HG03354 (cell line): ENCODE data around the gene ZNF618.
"Not testable (repeated sequence)": the region's sequence is repeated elsewhere in the genome, so short reads cannot be mapped to it uniquely, and the experiment has no call there.

ENCODE experiments used
- ATAC-seq: cut with Tn5 transposase; IDR thresholded peaks from one replicate; pipeline ENCODE4 v1.9.1; 2021; ENCODE audit warnings: mild to moderate bottlenecking; ENCODE audit not compliant: unreplicated experiment, poor library complexity, severe bottlenecking

Gene ZNF618

DNA sequence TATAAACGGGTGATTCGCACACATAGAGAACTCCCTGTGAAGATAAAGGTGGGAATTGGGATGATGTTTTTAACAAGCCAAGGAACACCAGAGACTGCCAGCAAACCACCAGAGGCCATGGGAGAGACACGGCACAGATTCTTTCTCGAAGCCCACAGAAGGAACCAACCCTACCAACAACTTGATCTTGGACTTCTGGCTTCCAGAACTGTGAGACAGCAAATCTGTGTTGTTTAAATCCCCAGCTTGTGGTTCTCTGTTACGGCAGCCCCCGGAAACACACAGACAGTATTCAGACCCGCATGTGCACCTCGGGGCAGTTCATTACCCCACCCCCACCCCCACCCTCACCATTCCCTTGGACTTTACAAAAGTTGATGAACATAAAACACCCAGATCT lies 189.2 kb downstream of the ZNF618 start:
- no peak for ATAC-seq

DNA sequence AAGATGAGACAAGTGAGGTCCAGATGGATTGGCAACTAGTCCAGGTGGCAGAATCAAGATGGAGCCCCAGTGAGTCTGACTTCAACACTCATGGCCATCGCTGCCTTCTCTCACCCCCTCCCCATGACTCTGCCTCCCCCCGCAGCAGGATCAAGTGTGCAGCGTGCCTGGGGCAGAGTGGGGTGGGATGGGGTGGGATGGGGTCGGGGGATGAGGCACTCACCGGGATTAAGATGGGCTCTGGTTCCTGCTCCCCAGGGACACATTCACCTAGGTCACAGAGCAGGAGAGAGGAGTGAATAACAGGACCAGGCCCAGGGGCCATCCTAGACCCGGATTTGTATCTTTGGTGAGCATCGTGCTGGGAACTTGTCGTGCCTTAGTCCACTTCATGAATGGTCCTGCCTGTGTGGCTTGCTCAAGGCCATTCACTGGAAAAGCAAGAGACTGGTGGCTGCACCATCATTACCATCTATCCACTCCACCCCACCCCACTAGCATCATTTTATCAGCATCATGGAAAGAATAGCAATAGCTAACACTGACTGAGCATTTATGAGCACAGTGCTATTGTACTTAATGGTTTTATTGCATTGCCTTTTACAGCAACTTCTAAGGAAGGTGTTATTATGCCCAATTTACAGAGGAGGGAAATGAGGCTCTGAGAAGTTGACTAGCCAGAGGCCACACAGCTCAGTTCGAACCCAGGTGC lies 193.5 kb downstream of the ZNF618 start:
- no peak for ATAC-seq

DNA sequence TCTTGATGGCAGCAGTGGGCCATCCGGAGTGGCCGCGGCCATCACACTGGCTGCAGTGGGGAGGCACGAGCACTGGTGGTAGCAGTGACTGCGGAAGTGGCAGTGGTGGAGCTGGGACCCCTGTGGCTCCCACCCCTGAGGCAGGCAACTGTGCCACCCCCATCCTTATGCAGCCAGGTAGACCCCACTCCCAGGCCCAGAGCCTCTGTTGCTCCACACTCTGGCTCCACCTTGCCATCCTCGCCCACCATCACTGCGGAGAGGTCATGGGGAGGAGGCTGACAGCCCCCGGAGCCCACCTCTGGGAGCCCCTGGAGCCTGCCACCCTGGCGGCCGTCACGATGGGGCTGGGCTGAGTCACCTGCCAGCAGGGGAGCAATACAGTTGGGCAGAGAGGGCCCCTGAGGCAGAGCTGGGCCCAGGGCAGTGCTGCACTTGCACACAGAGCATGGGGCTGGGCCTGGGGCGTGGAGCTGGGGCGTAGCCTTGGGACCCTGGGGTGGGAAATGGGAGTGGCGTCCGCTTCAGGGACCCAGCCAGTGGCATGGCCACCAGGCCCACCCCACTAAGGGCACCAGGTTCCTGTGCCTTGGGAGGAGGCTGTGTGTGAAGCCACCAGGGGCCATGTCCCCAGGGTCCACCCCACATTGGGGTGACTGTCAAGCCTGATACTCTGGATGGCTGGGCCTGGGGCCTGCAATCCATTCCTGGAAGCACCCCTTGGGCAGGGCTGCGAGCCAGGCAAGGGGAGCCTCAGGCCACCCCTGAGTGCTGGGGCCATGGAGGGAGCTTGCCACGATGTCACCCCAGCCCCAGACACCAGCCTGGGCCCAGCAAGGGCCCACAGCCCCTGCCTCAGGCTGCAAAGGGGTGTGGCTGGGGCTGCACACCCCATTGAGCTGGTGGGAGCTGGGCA lies 194.3 kb downstream of the ZNF618 start:
- ATAC-seq = no peak

DNA sequence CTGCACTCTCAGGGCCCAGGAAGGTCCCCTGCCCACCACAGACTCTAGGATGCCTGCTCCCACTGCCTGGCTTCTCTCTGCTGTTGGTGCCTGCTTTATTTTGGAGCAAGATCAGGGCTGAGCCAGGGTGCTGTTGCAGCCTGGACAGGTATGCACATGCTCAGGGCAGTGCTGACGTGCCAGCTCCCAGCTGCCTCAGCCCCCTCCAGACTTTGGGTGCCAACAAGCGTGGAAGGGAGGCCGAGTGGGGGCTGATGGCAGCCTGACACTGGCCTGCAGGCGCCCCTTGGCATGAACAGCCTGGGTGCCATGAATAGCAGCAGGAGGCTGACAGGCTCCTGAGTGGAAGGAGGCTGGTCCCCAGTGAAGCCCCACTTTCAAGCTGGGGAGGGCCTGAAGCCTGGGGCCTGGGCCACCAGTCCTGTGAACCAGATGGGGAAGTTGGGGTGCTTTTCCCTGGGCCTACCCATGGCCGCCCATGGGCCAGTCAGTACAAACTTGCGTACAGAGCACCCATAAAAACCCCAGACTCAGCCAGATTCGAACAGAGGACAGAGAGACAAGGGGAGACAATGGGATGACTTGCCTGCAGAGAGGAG lies 195.2 kb downstream of the ZNF618 start:
- no peak for ATAC-seq

DNA sequence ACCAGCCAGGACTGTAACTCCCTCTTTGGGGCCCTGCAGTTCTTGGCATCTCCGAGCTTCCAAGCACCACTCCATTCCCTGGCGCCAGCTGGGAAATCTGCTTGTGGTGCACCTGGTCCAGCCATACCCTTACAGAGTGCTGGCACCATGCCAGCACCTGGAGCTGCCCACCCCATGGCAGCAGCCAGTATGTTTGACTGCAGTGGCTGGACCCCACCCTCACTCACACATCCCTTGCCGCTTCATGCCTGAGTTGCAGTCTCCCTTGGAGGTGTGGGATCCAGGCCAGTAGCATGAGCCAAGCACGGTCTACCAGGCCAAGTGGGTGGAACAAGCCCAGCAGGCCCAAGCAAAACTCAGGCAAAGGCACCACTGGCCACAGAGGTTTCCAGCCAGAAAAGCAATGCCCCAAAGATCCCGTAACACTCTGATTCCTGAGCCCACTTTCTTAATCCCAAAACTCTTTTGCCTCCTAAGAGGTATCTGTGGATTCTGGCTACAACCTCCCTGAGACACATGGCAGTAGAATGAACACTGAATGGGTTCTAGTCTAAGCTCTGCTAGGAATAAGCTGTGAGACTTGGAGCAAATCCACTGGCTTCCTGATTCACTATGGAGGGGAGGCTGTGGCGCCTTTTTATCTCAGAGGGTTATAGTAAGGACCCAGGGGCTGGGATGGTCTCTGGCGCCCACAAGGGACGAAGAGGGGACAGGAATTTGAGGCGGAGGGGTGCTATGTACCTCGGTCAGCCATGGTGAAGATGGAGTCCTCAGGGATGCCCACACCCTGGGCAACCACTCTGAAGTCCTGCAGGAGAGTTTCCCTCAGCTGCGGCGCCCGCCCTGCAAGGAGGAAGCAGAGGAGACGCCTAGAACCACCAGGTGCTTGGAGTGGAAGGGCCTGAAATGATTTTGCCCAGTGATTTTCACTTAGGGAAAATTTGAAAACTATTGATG lies 196.4 kb downstream of the ZNF618 start:
- ATAC-seq = no peak

DNA sequence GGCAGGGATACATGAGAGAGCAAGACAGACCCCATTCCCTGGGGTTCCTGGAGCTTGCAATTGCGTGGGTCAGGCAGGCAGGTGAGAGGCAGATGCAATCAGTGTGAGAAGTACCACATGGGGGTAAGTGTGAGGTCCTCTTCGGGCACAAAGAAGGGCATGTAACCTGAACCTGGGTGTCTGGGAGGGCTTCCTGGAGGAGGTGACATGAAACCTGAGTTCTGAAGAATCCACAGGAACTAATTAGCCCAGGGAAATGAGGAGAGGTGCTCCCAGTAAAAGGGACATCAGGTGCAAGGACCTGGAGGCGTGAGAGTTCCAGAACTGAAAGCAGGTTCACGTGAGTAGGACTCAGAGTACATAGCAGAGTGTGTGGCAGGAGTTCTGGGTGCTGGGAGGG lies 199.5 kb downstream of the ZNF618 start:
- ATAC-seq = no peak

DNA sequence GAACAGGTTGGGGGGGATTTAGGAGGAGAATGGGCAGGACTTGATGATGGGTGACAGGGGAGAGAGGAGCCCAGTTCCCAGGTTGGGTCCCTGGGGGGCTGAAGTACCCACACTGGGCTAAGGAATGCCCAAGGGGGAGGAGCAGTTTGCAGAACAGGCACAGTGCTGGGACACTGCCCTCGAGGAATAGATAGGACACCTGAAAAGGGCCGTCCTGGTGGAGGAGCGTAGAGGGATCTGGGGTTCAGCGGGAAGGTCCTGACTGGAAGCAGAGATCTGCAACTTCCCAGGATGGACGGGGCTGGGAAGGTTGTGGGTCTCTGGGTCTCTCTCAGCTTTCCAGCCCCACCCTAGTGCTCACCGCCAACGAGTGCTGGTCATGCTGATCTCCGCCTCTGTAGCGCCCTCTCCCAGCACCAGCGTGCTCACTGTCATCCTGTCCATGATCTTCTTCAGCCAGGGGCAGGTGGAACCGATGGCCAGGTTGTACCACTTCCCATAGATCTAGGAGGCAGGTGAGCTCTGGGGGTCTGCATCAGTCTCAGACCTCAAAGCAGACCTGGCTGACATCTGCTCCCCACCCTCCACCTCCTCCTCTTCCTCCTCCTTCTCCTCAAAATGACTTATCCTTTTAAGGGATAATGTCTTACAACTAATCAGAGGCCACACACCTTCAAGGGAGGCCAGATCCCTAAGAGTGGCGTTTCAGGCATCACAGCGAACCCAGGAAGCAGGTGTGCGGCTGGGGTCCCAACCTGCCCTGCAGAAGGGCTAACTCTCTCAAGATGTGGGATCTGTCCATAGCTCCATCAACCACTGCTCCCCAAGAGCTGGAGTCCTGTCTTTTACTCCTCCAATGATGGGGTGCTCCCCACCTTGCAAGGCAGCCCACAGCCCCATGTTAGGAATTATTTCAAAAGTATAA lies 200.4 kb downstream of the ZNF618 start:
- no peak for ATAC-seq

DNA sequence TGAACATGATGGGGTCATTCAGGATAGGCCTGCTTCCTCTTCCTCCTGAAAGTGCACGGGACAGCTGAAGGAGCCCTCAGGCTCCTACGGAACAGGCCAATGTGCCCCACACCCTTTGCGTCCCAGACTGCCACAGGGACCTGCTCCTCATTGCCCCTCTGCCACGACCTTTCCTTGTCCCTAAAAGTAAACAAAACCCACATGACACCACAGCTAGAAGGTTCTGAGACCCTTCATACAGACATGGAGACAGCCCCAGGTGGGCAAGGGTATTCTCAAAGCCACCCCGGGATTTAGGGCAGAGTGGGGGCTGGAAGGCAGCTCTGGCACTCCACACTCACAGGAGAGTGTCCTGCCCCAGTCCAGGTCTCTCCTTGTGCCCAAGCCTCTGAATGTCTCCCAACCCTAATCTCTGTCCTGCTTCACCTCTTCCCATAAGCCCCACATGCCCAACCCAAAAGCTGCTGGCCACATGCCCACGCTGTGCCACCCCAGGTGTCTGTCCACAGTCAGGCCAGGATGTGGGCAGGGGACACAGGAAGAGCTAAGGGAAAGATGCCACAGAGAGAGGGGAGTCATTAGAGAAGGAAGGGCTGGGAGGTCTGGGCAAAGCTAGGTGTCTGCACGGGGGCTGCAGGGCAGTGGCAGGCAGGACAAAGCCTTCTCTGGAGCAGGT lies 201.2 kb downstream of the ZNF618 start:
- no peak for ATAC-seq

DNA sequence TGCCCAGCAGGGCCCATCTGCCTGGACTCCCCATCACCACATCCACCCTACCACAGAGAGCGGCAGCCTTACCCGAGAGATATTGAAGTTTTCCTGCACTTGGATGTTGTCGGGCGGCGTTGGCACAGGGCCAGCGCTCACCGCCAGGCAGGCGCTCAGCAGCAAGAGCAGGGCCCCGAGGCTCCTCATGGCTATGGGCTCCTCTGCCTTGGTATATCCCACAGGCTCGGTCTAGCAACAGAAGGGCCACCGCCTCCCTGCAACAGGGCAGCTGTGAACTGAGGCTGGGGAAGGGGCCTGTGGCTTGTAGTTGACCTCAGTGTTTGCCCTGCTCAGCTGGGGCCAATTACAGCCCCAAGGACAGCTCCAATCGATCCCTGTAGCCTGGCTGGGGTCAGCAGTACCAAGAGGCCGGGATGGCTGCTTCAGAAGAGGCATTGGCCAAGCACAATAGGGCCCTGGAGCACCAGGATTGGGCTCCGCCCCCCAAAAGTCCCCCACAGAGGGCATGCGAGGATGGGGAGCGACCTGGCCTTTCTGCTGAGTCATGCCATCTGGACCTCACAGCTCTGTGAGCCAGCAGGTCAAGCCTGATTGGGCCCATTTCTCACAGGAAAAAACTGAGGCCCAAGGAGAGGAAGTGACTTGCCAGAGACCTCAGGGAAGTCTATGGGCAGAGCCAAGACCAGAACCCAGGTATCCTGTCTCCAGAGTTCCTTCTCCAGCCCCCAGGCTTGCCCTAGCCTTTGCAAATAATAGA lies 202.1 kb downstream of the ZNF618 start, which contains the start of gene AMBP:
TSS of gene AMBP (minus strand) at position 280 of the 760 bp plus-strand sequence. CDS start at position 189, 91 bp downstream.
- ATAC-seq = no peak

DNA sequence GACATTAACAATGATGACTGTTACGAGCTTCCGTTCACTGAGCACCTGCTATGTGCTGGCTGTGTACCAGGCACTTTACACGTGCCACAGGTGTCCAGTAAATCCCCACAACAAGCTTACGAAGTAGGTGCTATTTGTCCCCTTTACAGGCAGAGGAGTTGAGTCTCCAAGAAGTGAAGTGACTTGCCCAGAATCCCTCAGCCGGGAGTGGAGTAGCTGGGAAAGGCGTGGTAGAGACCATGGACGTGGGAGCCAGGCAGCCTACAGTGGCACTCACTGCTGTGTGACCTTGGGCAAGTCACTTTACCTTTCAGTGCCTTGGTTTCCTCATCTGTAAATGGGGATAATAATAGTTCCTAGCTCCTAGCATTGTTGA lies 202.7 kb downstream of the ZNF618 start:
- ATAC-seq = no peak

DNA sequence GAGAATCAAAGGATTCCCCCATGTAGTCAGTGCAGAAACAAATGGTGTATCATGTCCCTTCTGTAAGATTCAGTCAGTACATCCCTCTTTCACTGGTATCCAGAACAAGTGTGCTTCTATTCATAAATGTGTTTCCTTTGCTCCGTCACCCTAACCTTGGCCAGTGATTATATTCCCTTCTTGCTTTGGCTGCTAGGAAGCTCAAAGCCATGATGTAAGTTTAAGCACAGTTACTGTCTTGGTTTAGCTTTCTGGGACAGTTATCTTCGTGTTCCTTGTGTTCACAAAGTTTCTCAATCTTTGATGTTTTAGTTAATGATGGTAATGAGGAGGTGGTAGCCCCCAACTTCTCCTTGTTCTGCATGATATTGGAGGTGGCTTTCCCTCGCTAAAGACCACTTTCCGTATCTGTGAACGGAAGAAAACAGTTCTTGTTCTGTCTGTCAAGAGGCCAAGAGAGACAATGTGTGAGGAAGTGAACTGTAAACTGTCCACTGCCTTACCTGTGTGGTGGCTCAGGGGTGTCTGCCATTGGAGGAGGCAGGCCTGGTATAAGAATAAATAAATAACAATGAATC lies 204.2 kb downstream of the ZNF618 start:
- no peak for ATAC-seq

DNA sequence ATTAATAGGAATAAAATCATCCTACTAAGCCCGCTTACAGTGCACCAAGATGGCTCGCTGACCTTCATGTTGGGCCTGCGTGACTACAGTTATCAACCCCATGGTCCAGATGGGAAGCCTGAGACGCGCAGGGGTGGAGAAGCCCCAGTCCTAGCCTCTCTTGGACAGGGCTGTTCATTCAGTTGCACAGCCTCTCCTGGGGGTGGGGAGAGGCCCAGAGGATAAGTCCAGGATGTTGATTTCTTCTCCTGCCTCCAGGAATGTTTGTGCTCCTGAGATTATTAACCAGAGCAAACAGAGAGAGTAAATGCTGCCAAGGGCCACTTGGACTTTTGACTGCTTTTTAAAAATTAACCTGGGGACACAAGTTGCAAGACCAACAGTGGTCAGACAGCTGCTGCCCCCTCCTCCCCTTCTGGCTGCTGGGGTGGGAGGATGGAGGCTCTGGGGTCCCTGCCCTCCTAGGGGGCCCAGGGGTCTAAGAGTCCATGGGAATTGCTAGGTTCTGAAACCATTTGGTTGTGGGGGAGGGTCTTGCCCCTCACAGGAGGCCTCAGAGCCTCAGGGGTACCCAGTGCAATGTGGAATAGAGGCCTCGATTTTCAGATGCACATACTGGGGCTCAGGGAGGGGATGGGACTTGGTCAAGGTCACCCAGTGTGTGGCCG lies 204.8 kb downstream of the ZNF618 start:
- ATAC-seq = no peak

DNA sequence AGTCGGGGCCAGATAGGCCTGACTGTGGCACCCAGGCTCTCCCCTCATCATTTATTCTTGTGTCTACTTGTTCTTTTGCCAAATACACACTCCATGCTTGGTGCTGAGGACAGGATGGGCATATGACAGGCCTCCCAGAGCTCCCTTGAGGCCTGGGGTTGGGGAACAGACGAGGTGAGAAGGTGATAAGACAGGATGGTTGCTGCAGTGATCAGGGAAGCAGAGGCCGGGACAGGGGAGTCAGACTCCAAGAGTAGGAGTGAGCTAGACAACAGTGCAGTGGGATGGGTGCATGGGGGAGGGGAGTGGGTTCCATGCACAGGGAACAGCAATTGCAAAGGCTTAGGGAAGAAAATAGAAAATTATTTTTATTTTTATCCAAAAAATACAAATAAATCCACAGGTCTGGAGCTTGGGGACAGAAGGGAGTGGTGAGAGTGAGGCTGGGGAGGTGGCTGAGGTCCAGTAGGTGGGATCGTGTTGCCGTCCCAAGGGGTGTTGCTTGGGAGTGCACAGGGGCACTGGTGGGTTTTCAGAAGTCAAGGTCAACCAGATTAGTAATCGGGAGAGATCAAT lies 205.4 kb downstream of the ZNF618 start:
- ATAC-seq = no peak

DNA sequence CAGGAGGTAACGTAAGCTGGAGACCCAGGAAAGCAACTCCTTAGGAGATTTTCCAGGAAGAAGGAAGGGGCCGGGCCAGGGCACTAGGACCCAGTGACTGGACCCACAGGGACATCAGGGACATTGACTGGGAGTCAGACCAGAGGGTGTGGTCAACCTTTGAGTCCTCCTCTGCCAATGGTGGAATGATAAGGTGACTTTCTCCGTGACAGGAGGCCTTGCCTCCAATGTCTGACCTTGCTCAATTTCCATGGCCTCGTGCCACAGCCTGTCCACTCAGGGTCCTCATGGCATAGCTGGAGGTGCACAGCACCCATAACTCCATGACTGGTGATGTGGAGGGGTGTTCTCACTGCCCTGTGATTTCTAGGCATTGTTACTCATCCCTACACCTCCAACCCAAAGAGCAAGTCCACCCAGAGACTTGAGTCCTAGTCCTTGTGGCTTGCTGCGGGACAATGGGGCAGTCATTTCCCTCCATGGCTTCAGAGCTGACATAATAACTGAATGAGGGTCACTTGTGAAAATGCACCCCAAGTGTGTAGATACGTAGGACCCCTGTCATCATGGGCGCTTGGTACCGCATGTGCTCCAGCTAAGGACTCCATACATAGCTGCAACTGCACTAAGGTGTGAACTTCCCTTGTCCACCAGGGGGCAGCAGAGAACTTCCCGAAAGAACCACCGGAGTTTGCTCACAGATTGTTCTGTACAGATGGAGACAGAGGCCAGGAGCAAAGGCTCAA lies 206.1 kb downstream of the ZNF618 start:
- peak; percentile 85 for ATAC-seq

DNA sequence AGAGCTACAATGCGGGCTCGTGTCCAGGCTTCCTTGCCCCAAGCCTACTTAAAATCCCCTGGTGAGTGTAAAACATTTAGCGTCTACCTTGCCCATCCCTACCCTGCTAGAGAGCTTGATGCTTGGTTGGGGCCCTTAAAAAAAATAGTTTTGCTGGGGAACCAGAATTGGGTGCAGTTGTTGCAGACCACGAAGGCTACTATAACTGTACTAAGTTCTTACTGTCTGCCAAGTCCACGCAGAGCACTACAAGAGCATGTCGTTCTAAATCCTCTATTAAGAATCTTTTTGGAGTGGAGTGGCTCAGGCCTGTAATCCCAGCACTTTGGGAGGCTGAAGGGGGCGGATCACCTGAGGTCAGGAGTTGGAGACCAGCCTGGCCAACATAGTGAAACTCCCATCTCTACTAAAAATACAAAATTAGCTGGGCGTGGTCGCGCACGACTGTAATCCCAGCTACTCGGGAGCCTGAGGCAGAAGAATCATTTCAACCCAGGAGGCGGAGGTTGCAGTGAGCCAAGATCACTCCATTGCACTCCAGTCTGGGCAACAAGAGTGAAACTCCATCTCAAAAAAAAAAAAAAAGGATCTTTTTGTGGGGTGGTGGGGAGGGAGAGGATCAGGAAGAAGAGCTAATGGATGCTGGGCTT lies 206.8 kb downstream of the ZNF618 start:
- not testable (repeated sequence) for ATAC-seq
